Endothelial cell of umbilical vein (primary cell): Measurements from ENCODE around the gene PYM1. TPM values are rescaled to one million over a fixed set of nuclear protein-coding genes. Genes with fewer than 3 reads are reported as not detected.

ENCODE experiments used
- BruUV-seq: library from RNA; stranded (reverse); fragments of 400-500 nt; replicated peaks from 2 replicates; lab custom pipeline; 2021; lab: Mats Ljungman, UMichigan
- CTCF ChIA-PET: fragments of 300-600, 350-600 bp; sonication (Branson Sonifier 250); formaldehyde crosslinking; loops from one replicate; lab custom pipeline; 2021; ENCODE audit warnings: antibody characterized with exemption, inconsistent platforms; lab: Charles Lee
- POLR2A ChIA-PET: fragments of 300-600, 350-600 bp; sonication (Branson Sonifier 250); formaldehyde crosslinking; loops from one replicate; lab custom pipeline; 2021; ENCODE audit warnings: antibody characterized with exemption, inconsistent platforms; lab: Charles Lee
- DNase-seq: peaks from one replicate; pipeline ENCODE4 v3.0.0-alpha.2; 2011; ENCODE audit warnings: low read depth, low spot score
- FAIRE-seq: peaks from 2 replicates; lab custom pipeline; 2011; peaks lifted over from hg19 to GRCh38; lab: Jason Lieb, UNC
- H2AFZ ChIP-seq: 2 replicates; pipeline ENCODE4 v1.6.0; 2012; ENCODE audit warnings: low read depth, low read length, control low read depth, inconsistent platforms
- H3K27ac ChIP-seq: 2 replicates; pipeline ENCODE4 v1.5.1; 2011; ENCODE audit warnings: low read depth, mild to moderate bottlenecking, control low read depth, low read length, moderate library complexity; ENCODE audit not compliant: insufficient read depth
- H3K27me3 ChIP-seq, 2 experiments: 2 replicates each; pipeline versions ENCODE4 v1.6.0 to v1.6.1; 2011; ENCODE audit warnings: low read length in 2 of 2, mixed read lengths in 1 of 2; ENCODE audit not compliant: control insufficient read depth in 2 of 2, insufficient read depth in 2 of 2
- H3K36me3 ChIP-seq, 2 experiments: 2 replicates in 1 of 2; 3 replicates in 1 of 2; pipeline ENCODE4 v1.5.1; 2011; ENCODE audit warnings: low read length in 2 of 2, mild to moderate bottlenecking in 1 of 2, moderate library complexity in 1 of 2; ENCODE audit not compliant: control insufficient read depth in 2 of 2, insufficient read depth in 2 of 2; ENCODE audit errors: extremely low read depth in 1 of 2
- H3K4me1 ChIP-seq: 3 replicates; pipeline ENCODE4 v1.5.1; 2011; ENCODE audit warnings: mild to moderate bottlenecking, low read length; ENCODE audit not compliant: control insufficient read depth, insufficient read depth; ENCODE audit errors: extremely low read depth
- H3K4me2 ChIP-seq: 2 replicates; pipeline ENCODE4 v1.6.1; 2011; ENCODE audit warnings: low read length, control low read depth, mixed read lengths; ENCODE audit not compliant: insufficient read depth
- H3K4me3 ChIP-seq, 3 experiments: fragments of 200-600 bp in 1 of 3; sonication (generic), shearing (Covaris generic) in 1 of 3; replicated peaks in 1 of 3; 2 replicates each; pipeline ENCODE4 v1.5.1; 2011 to 2016; ENCODE audit warnings: control low read depth in 3 of 3, low read length in 3 of 3, mild to moderate bottlenecking in 2 of 3, inconsistent platforms in 1 of 3, low read depth in 1 of 3, moderate library complexity in 1 of 3; ENCODE audit not compliant: insufficient read depth in 1 of 3
- H3K79me2 ChIP-seq: 2 replicates; pipeline ENCODE4 v1.6.0; 2012; ENCODE audit warnings: low read length, inconsistent platforms; ENCODE audit not compliant: control insufficient read depth, insufficient read depth
- H3K9ac ChIP-seq: replicated peaks from 2 replicates; pipeline ENCODE3; 2011; ENCODE audit warnings: low read length, control low read depth; ENCODE audit not compliant: insufficient read depth; ENCODE audit errors: extremely low read depth
- H3K9me1 ChIP-seq: replicated peaks from 3 replicates; pipeline ENCODE4 v1.6.0; 2011; ENCODE audit warnings: mild to moderate bottlenecking, low read length; ENCODE audit not compliant: control insufficient read depth, insufficient read depth; ENCODE audit errors: extremely low read depth
- H3K9me3 ChIP-seq: replicated peaks from 2 replicates; pipeline ENCODE4 v1.5.1; 2012; ENCODE audit warnings: low read length, inconsistent platforms; ENCODE audit not compliant: control insufficient read depth, insufficient read depth
- H4K20me1 ChIP-seq: replicated peaks from 2 replicates; pipeline ENCODE3; 2011; ENCODE audit warnings: mild to moderate bottlenecking, low read length; ENCODE audit not compliant: control insufficient read depth, insufficient read depth; ENCODE audit errors: extremely low read depth
- EZH2 ChIP-seq: IDR thresholded peaks from 2 replicates; pipeline ENCODE4 v1.6.1; 2012; ENCODE audit warnings: borderline replicate concordance, low read depth, mild to moderate bottlenecking, moderate library complexity, low read length, inconsistent platforms; ENCODE audit not compliant: severe bottlenecking
- FOS ChIP-seq: IDR thresholded peaks from 2 replicates; pipeline ENCODE4 v1.6.1; 2011; ENCODE audit warnings: mild to moderate bottlenecking, low read length, moderate library complexity, borderline replicate concordance; ENCODE audit not compliant: insufficient read depth
- GATA2 ChIP-seq: IDR thresholded peaks from 2 replicates; pipeline ENCODE4 v1.7.0; 2011; ENCODE audit warnings: low read depth, mild to moderate bottlenecking, moderate library complexity, mixed read lengths, low read length; ENCODE audit not compliant: insufficient read length, insufficient read depth
- JUN ChIP-seq: IDR thresholded peaks from 2 replicates; pipeline ENCODE4 v1.6.1; 2011; ENCODE audit warnings: borderline replicate concordance, low read depth; ENCODE audit not compliant: insufficient read length, insufficient read depth
- MYC ChIP-seq: IDR thresholded peaks from one replicate; pipeline ENCODE4 v1.6.1; 2011; ENCODE audit warnings: mild to moderate bottlenecking, low read depth, low read length
- POLR2A ChIP-seq: IDR thresholded peaks from 2 replicates; pipeline ENCODE4 v1.6.1; 2012; ENCODE audit warnings: low read depth, mild to moderate bottlenecking, control low read depth, low read length
- POLR2AphosphoS5 ChIP-seq: IDR thresholded peaks from 2 replicates; pipeline ENCODE4 v1.6.1; 2012; ENCODE audit warnings: low read depth, mild to moderate bottlenecking, control low read depth, low read length, moderate library complexity; ENCODE audit not compliant: insufficient read depth
- dilution Hi-C: fragments of 300-500 bp; cut with MboI; formaldehyde crosslinking; loops from one replicate; pipeline ENCODE4 v1.15.0; 2019; ENCODE audit warnings: low sequenced_read_pairs; ENCODE audit not compliant: extremely low pct_ligation_motif_present
- intact Hi-C: fragments of 100-400 bp; cut with micrococcal nuclease; formaldehyde crosslinking; loops from one replicate; pipeline ENCODE4 v1.10.0; 2022
- polyA plus RNA-seq, 4 experiments: library from polyadenylated mRNA; depleted of rRNA in 3 of 4; stranded (reverse) in 3 of 4; unstranded in 1 of 4; fragments of >200 nt; gene quantifications; 2 replicates each; pipeline versions ENCODE4 v1.2.1 to v1.2.3, GENCODE V29; 2011 to 2012; ENCODE audit warnings: missing spikeins in 1 of 4
- total RNA-seq: library from RNA; stranded (reverse); gene quantifications from 2 replicates; pipeline ENCODE4 v1.2.3, GENCODE V29; 2021
- TF ChIP-seq, protein P1 (sequence below), 2 donors: IDR thresholded peaks; 1 replicate in 1 of 2; 2 replicates in 1 of 2; pipeline ENCODE4 v1.5.1; 2011; ENCODE audit warnings: low read length in 2 of 2, mild to moderate bottlenecking in 2 of 2, moderate library complexity in 2 of 2, control low read depth in 1 of 2, inconsistent platforms in 1 of 2, low read depth in 1 of 2; ENCODE audit not compliant: insufficient read depth in 1 of 2; ENCODE audit errors: extremely low read depth in 1 of 2
- TF ChIP-seq, protein P2 (sequence below): IDR thresholded peaks from 2 replicates; pipeline ENCODE4 v1.6.1; 2011; ENCODE audit not compliant: insufficient read depth, insufficient read length

The PYM1 gene
- total and polyA plus RNA-seq, 2 donors (not counting 3 experiments of a cell fraction or from before 2014, with no cell fraction given) = 18.7 to 23.5 TPM

DNA sequence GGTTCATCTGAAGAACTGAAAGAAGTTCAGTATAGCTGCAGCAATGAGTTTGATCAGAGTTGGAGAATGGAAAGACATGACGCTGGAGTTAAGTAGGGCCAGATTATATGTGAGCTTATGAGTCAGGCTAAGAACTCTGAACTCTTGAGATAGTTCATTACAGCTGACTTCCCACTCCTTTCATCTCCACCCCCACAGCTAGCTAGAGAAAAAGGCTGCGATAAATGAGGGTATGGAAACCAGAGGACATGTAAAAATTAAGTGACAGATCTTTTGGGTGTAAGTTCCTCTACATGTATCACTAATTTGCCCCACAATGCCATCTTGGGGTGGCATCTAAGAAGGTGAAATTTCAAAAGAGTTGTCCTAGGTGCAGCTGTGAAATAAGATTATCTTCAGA lies 28.6 kb downstream of the PYM1 start:
- ChIA-PET CTCF (interaction anchor here (1.0 to 1.1 kb wide), 2 partner anchors 13 to 21 kb away, joined by 3 to 4 read pairs; no protein-coding TSS in a partner anchor), POLR2A (no interaction called here)
- Histone ChIP-seq H3K9me1 (no peaks in the 10 kb centered on the region), H3K79me2 (no peaks in the 10 kb centered on the region), H3K27ac (no peak overlapping the region), H3K9me3 (no peaks in the 10 kb centered on the region), H3K9ac (no peak overlapping the region), H3K36me3 (peaks cover 0 to 8% of the 10 kb centered on the region in 2 experiments), H3K27me3 (no peaks in the 10 kb centered on the region), H4K20me1 (no peaks in the 10 kb centered on the region), H3K4me1 (no peaks in the 10 kb centered on the region), H2AFZ (no peak overlapping the region), H3K4me2 (no peak overlapping the region), H3K4me3 (no peak overlapping the region)
- FAIRE-seq (no peak), DNase-seq (no peak)
- dilution Hi-C loops (no loop called here), intact Hi-C loops (no loop called here)
- no TSS peak for BruUV-seq
- TF ChIP-seq, protein P1, sequence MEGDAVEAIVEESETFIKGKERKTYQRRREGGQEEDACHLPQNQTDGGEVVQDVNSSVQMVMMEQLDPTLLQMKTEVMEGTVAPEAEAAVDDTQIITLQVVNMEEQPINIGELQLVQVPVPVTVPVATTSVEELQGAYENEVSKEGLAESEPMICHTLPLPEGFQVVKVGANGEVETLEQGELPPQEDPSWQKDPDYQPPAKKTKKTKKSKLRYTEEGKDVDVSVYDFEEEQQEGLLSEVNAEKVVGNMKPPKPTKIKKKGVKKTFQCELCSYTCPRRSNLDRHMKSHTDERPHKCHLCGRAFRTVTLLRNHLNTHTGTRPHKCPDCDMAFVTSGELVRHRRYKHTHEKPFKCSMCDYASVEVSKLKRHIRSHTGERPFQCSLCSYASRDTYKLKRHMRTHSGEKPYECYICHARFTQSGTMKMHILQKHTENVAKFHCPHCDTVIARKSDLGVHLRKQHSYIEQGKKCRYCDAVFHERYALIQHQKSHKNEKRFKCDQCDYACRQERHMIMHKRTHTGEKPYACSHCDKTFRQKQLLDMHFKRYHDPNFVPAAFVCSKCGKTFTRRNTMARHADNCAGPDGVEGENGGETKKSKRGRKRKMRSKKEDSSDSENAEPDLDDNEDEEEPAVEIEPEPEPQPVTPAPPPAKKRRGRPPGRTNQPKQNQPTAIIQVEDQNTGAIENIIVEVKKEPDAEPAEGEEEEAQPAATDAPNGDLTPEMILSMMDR (IDR thresholded peaks at IDR 0.05; ENCODE audit: extremely low read depth in 1 of 2, insufficient read depth in 1 of 2, low read depth in 1 of 2, low read length in 2 of 2) = no peak
- TF ChIP-seq, protein P2, sequence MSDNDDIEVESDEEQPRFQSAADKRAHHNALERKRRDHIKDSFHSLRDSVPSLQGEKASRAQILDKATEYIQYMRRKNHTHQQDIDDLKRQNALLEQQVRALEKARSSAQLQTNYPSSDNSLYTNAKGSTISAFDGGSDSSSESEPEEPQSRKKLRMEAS = no peak
- TF ChIP-seq POLR2AphosphoS5 (no peak), MYC (no peak), POLR2A (no peak), GATA2 (no peak), EZH2 (no peak), FOS (no peak), JUN (no peak)
